IMR-90 (cell line): ENCODE results near the gene PGBD4.

Experiments
- BHLHE40 ChIP-seq: fragments of 150-350 bp; IDR thresholded peaks from 2 replicates; pipeline ENCODE4 v1.6.1; 2016; ENCODE audit warnings: mild to moderate bottlenecking, low read depth, low read length
- CEBPB ChIP-seq: IDR thresholded peaks from 2 replicates; pipeline ENCODE4 v1.6.1; 2012; ENCODE audit warnings: low read depth, low read length, improper control_type of control experiment
- CHD1 ChIP-seq: IDR thresholded peaks from 2 replicates; pipeline ENCODE4 v1.6.1; 2012; ENCODE audit warnings: low read depth, low read length, improper control_type of control experiment
- MAZ ChIP-seq: IDR thresholded peaks from 2 replicates; pipeline ENCODE4 v1.6.1; 2012; ENCODE audit warnings: low read depth, mild to moderate bottlenecking, low read length, improper control_type of control experiment, moderate library complexity, borderline replicate concordance
- MXI1 ChIP-seq: IDR thresholded peaks from 2 replicates; pipeline ENCODE4 v1.6.1; 2012; ENCODE audit warnings: low read depth, mild to moderate bottlenecking, low read length, moderate library complexity, borderline replicate concordance
- NFE2L2 ChIP-seq: fragments of 150-350 bp; IDR thresholded peaks from 2 replicates; pipeline ENCODE4 v1.6.1; 2016; ENCODE audit warnings: low read depth, mild to moderate bottlenecking, low read length
- POLR2A ChIP-seq: IDR thresholded peaks from 2 replicates; pipeline ENCODE4 v1.6.1; 2012; ENCODE audit warnings: mild to moderate bottlenecking, low read depth, low read length
- RAD21 ChIP-seq: IDR thresholded peaks from 2 replicates; pipeline ENCODE4 v1.6.1; 2012; ENCODE audit warnings: low read length, improper control_type of control experiment
- RCOR1 ChIP-seq: IDR thresholded peaks from 2 replicates; pipeline ENCODE4 v1.6.1; 2012; ENCODE audit warnings: mild to moderate bottlenecking, low read length, improper control_type of control experiment; ENCODE audit not compliant: insufficient replicate concordance
- RFX5 ChIP-seq: IDR thresholded peaks from 2 replicates; pipeline ENCODE4 v1.8.0; 2012; ENCODE audit warnings: low read depth, mild to moderate bottlenecking, low read length, moderate library complexity
- TF ChIP-seq, protein P1 (sequence below): conservative IDR thresholded peaks from 2 replicates; pipeline ENCODE4 v1.5.1; 2012; ENCODE audit warnings: mild to moderate bottlenecking, low read depth, low read length, improper control_type of control experiment
- TF ChIP-seq, protein P2 (sequence below): fragments of 150-350 bp; IDR thresholded peaks from 2 replicates; pipeline ENCODE4 v1.6.1; 2017; ENCODE audit warnings: mild to moderate bottlenecking, antibody characterized with exemption, low read length, low read depth
- TF ChIP-seq, protein P3 (sequence below): fragments of 150-350 bp; IDR thresholded peaks from 2 replicates; pipeline ENCODE4 v1.6.1; 2016; ENCODE audit warnings: low read depth, mild to moderate bottlenecking, low read length, moderate library complexity, borderline replicate concordance

DNA sequence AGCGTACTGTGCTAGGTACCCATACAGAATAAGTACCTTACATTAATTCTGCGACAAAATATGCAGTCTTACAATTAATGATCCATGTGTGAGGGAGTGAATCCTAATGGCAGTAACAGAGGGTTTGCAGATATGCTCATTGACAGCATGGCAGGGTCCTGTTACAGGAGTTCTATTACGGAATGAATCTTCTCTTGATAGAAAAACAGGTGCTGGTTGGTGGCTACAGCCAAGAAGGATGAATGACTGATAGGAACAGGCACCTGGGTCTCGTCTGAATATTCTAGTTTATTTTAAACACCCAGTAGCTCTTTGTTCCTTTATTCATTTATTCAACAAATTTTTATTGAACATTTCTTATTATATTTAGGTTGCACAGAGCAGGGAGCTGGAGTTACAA is 22.8 kb downstream of the PGBD4 start:
- no peak for TF ChIP-seq RCOR1
- TF ChIP-seq, protein P1, sequence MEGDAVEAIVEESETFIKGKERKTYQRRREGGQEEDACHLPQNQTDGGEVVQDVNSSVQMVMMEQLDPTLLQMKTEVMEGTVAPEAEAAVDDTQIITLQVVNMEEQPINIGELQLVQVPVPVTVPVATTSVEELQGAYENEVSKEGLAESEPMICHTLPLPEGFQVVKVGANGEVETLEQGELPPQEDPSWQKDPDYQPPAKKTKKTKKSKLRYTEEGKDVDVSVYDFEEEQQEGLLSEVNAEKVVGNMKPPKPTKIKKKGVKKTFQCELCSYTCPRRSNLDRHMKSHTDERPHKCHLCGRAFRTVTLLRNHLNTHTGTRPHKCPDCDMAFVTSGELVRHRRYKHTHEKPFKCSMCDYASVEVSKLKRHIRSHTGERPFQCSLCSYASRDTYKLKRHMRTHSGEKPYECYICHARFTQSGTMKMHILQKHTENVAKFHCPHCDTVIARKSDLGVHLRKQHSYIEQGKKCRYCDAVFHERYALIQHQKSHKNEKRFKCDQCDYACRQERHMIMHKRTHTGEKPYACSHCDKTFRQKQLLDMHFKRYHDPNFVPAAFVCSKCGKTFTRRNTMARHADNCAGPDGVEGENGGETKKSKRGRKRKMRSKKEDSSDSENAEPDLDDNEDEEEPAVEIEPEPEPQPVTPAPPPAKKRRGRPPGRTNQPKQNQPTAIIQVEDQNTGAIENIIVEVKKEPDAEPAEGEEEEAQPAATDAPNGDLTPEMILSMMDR, result no peak
- no peak for TF ChIP-seq BHLHE40
- TF ChIP-seq MAZ, result no peak
- TF ChIP-seq POLR2A, result no peak
- no peak for TF ChIP-seq NFE2L2
- no peak for TF ChIP-seq MXI1
- TF ChIP-seq RFX5, result no peak
- no peak for TF ChIP-seq CHD1
- TF ChIP-seq RAD21, result no peak
- TF ChIP-seq, protein P2, sequence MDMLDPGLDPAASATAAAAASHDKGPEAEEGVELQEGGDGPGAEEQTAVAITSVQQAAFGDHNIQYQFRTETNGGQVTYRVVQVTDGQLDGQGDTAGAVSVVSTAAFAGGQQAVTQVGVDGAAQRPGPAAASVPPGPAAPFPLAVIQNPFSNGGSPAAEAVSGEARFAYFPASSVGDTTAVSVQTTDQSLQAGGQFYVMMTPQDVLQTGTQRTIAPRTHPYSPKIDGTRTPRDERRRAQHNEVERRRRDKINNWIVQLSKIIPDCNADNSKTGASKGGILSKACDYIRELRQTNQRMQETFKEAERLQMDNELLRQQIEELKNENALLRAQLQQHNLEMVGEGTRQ, result no peak
- TF ChIP-seq, protein P3, sequence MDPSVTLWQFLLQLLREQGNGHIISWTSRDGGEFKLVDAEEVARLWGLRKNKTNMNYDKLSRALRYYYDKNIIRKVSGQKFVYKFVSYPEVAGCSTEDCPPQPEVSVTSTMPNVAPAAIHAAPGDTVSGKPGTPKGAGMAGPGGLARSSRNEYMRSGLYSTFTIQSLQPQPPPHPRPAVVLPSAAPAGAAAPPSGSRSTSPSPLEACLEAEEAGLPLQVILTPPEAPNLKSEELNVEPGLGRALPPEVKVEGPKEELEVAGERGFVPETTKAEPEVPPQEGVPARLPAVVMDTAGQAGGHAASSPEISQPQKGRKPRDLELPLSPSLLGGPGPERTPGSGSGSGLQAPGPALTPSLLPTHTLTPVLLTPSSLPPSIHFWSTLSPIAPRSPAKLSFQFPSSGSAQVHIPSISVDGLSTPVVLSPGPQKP, result no peak
- TF ChIP-seq CEBPB, result no peak
